Aorta (tissue), 5 donors: Measurements from ENCODE around the gene LSAMP. TPM values are rescaled to one million over a fixed set of nuclear protein-coding genes. Genes with fewer than 3 reads are reported as not detected.

ENCODE experiments used
- ATAC-seq: fragments of 200-7000 bp; cut with Tn5 transposase; one replicate; pipeline ENCODE4 v1.9.1; 2022; ENCODE audit warnings: moderate library complexity; ENCODE audit not compliant: low FRiP score
- DNase-seq, 2 donors: peaks; one replicate each; pipeline ENCODE4 v3.0.0-alpha.2; 2020
- H3K27ac ChIP-seq, 2 donors: one replicate each; pipeline ENCODE4 v1.5.1; 2013; ENCODE audit warnings: low read length in 2 of 2, mild to moderate bottlenecking in 2 of 2, moderate library complexity in 2 of 2, control low read depth in 1 of 2, inconsistent platforms in 1 of 2, low read depth in 1 of 2
- H3K27me3 ChIP-seq, 2 donors: one replicate each; pipeline ENCODE4 v1.6.1; 2013; ENCODE audit warnings: control low read depth in 1 of 2, low read length in 1 of 2, mild to moderate bottlenecking in 1 of 2, moderate library complexity in 1 of 2; ENCODE audit not compliant: insufficient read depth in 2 of 2, control insufficient read depth in 1 of 2
- H3K36me3 ChIP-seq, 2 donors: one replicate each; pipeline ENCODE4 v1.6.1; 2013; ENCODE audit warnings: control low read depth in 1 of 2, low read length in 1 of 2, mild to moderate bottlenecking in 1 of 2; ENCODE audit not compliant: insufficient read depth in 2 of 2, control insufficient read depth in 1 of 2
- H3K4me1 ChIP-seq, 2 donors: one replicate each; pipeline ENCODE4 v1.6.1; 2013; ENCODE audit warnings: low read length in 2 of 2, control low read depth in 1 of 2, mild to moderate bottlenecking in 1 of 2, moderate library complexity in 1 of 2; ENCODE audit not compliant: insufficient read depth in 2 of 2, control insufficient read depth in 1 of 2
- H3K4me3 ChIP-seq, 2 donors: one replicate each; pipeline ENCODE4 v1.5.1; 2013; ENCODE audit warnings: low read length in 2 of 2, control low read depth in 1 of 2, mild to moderate bottlenecking in 1 of 2
- H3K9me3 ChIP-seq: one replicate; pipeline ENCODE4 v1.6.1; 2013; ENCODE audit warnings: mild to moderate bottlenecking, low read length; ENCODE audit not compliant: control insufficient read depth
- WGBS, 2 donors: extraction: QIAGEN DNeasy Blood & Tissue Kit; methylation state at CpG; one replicate each; pipeline ENCODE4 v1.1.7; 2013; 5-methylcytosine and 5-hydroxymethylcytosine counted together
- intact Hi-C, 2 donors: fragments of 100-400 bp; cut with DNase I; formaldehyde crosslinking; loops; one replicate each; pipeline versions ENCODE4 v1.14.2 to v1.15.0; 2022
- polyA plus RNA-seq, 2 donors: library from polyadenylated mRNA; stranded (reverse); fragments of 200-250 nt; gene quantifications; one replicate each; pipeline ENCODE4 v1.2.3, GENCODE V29; 2013
- total RNA-seq, 2 donors: library from RNA; stranded (reverse); fragmentation: NEBNext Ultra II Directional; extraction: Animal tissue kit (Norgen Biotek cat#: 25700); gene quantifications; one replicate each; pipeline ENCODE4 v1.2.1, GENCODE V29; 2021
- donor health status: healthy with polysubstance abuse.
- donor health status: Bipolar disorder and iron deficiency.
- donor health status: DM: no; HTN: no; CAD: no.
- donor health status: DM: no; HTN: no; CAD: no.
- donor health status: DM: yes; HTN: yes; CAD: no.

LSAMP gene
- total and polyA plus RNA-seq, 4 donors: 0.38 to 7.8 (median 0.88) TPM; not detected in 1

DNA sequence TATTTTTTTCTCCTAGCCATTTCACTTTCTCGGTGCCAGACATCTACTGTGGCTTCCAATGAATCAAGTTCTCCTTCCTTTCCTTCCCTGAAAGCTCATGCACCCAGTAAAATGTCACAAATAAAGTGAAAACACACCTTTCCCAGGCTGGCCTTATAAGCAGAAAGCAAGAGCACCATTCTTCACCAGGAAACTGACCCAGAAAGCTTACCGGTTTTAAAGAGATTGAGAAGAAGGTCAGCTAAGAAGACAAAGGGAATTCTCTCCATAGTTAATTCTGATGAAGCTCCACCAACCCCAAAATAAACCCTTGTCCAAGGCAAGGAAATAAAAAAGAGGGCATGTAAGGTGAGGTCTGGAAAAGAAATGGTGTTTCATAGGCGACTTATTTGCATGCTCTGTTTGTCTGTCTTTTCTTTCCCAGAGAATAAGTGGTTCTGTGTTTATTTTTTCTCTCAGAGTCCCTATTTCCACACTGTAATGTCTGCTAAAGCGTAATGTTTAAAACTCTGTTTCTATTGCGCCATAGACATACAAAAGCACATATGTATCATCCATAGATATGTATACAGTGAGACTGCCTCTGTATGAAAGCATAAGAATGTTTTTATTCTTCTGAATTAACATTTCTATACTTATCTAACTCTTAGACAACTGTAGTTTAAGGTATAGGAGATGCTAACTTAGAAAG, 2.8 kb downstream of the LSAMP start:
- no peak overlapping the region for H3K4me3 ChIP-seq

DNA sequence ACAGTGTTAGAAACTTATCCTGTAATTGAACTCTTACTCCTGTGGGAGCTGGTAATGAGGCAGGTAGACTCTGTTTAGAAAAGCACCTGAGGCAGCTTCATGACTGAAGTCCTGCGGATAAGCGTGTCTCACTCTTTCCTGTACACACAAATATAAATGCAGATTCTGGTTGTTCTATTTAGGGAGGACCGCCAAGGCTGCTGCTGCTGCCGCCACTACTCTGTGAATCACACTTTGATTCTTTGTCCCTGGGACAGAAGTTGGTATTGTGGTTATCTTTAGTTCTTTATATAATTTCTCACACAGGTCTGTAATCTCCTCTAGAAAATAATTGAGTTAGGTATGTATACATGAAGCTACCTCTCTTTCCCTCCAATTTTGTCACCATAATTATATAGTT, 3.6 kb downstream of the LSAMP start:
- no peaks in the 10 kb centered on the region for H3K4me1 ChIP-seq

More for the DNA sequence above, 2.8 kb downstream of the LSAMP start:
- H3K27ac ChIP-seq: no peak overlapping the region
- no peaks in the 10 kb centered on the region for H3K36me3 ChIP-seq
- 71 to 77% methylated on average over 5 of the region's 5 CpGs for WGBS, 2 donors
- H3K4me1 ChIP-seq: no peaks in the 10 kb centered on the region
- H3K9me3 ChIP-seq: no peaks in the 10 kb centered on the region
- ATAC-seq: no peak
- DNase-seq: no peak
- no peaks in the 10 kb centered on the region for H3K27me3 ChIP-seq
- intact Hi-C loops: no loop called here

DNA sequence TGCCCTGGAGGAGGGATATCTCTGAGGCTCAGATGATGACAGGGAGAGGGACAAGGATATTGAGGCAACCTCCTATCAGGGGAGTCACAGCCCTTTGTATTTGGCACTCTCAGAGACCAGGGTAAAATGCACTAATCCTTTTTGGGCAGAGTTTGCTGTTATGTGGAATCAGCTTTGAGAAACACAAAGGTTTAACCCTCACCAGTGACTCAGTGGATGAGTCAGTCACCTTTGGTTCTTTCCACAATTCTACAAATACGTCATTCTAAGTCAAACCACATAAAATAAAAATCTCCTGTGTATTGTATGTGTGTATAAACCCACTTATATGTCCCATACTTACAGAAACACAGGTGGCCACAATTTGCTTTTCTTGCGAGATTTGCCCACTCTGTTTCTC, 5.1 kb downstream of the LSAMP start:
- intact Hi-C loops: no loop called here
- no peak for ATAC-seq
- no peaks in the 10 kb centered on the region for H3K27me3 ChIP-seq

More for the DNA sequence above, 3.6 kb downstream of the LSAMP start:
- no peaks in the 10 kb centered on the region for H3K36me3 ChIP-seq
- H3K9me3 ChIP-seq: no peaks in the 10 kb centered on the region
- 94 to 96% methylated on average over 4 of the region's 4 CpGs for whole genome bisulfite sequencing, 2 donors
- H3K27me3 ChIP-seq: no peaks in the 10 kb centered on the region
- no peak for DNase-seq
- no peak overlapping the region for H3K27ac ChIP-seq
- intact Hi-C loops: no loop called here
- no peak overlapping the region for H3K4me3 ChIP-seq
- ATAC-seq: no peak

DNA sequence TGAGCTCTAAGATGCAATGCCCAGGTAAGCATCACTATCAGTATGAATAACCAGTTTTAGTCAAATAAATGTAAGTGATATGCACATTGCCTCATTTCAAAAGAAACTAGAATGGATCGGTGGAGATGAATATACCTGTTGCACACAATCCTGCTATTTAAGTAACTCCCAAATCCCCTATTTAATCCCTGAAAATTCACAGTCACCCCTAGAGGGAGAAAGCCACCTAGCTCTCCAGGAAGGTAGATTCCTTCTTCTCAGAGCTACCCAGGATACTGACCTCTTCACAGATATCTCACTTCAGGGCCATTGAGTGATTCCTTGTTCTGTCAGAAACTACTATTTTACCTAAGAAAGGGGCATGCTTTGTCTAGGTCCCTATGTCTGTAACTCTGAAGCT, 11.7 kb downstream of the LSAMP start:
- 92 to 94% methylated on average over 1 of the region's 1 CpG for WGBS, 2 donors
- Histone ChIP-seq H3K36me3 (no peaks in the 10 kb centered on the region), H3K27ac (no peak overlapping the region), H3K4me3 (no peak overlapping the region), H3K9me3 (no peaks in the 10 kb centered on the region), H3K4me1 (no peaks in the 10 kb centered on the region), H3K27me3 (no peaks in the 10 kb centered on the region)
- DNase-seq: no peak
- ATAC-seq: no peak
- intact Hi-C loops: no loop called here

More for the DNA sequence above, 5.1 kb downstream of the LSAMP start:
- H3K4me3 ChIP-seq: no peak overlapping the region
- H3K9me3 ChIP-seq: no peaks in the 10 kb centered on the region
- H3K4me1 ChIP-seq: no peaks in the 10 kb centered on the region
- no peak for DNase-seq
- H3K36me3 ChIP-seq: no peaks in the 10 kb centered on the region
- H3K27ac ChIP-seq: no peak overlapping the region
- 88 to 92% methylated on average over 2 of the region's 2 CpGs for WGBS, 2 donors

DNA sequence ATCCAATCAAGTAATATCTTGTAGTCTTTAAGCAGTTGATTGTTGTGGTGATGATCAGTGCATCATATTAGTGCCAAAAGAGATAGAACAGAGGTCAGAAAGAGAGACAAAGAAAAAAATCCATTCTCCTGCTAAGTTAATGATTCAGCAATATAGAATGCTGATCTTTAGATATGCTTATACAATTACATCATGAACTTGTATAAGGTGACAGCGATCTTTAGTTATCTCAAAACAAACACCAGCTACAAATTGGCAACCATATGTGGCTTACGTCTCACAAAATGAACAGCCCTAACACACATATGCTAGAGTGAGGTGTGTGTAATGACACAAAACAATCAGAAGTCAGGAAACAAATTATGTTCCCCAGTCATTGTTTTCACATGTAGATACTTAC, 12.5 kb downstream of the LSAMP start:
- ATAC-seq (no peak), DNase-seq (no peak)
- intact Hi-C loops: no loop called here
- Histone ChIP-seq H3K9me3 (no peaks in the 10 kb centered on the region), H3K36me3 (no peaks in the 10 kb centered on the region), H3K27me3 (no peaks in the 10 kb centered on the region), H3K4me3 (no peak overlapping the region), H3K27ac (no peak overlapping the region), H3K4me1 (no peaks in the 10 kb centered on the region)
- WGBS, 2 donors: 34 to 35% methylated on average over 2 of the region's 2 CpGs

DNA sequence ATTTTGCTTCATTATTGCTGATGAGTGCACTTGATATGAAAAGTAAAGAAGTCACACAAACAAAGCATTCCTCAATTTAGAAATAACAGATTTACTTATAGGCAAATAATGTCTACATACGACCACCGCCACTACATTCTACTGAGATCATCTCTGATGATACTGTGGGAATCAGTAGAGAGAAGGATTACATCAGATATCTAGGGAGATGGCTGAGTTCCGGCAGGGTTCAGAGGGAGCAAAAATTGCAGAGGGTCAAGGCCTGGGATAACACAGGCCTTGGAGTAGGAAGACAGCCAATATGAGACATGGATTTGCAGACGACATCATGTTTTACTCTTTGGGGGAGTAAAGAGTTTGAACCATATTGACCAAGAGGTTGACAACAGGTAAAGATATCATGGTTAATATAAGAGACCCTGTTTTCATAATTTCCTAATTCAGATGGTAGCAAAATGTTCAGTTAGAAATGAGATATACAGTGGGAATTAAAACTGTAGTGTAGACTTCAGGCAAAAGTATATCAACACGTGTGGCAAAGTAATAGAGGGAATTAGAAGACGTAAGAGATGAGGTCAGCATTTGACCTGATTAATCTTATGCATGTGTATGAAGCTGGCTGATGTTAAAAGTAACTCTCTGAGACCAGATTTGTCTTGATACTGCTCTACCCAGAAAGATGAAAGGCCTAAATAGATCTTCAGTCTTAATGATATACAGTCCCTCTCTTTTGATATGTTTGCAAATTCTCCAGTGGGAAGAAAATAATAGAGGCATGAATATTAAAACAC, 15.6 kb downstream of the LSAMP start:
- ATAC-seq (no peak), DNase-seq (no peak)
- H3K27me3 ChIP-seq: no peaks in the 10 kb centered on the region
- WGBS, 2 donors: 90 to 94% methylated on average over 6 of the region's 6 CpGs
- H3K27ac ChIP-seq: no peak overlapping the region
- no peaks in the 10 kb centered on the region for H3K36me3 ChIP-seq
- no peaks in the 10 kb centered on the region for H3K9me3 ChIP-seq
- H3K4me1 ChIP-seq: no peaks in the 10 kb centered on the region
- no peak overlapping the region for H3K4me3 ChIP-seq
- intact Hi-C loops: no loop called here

DNA sequence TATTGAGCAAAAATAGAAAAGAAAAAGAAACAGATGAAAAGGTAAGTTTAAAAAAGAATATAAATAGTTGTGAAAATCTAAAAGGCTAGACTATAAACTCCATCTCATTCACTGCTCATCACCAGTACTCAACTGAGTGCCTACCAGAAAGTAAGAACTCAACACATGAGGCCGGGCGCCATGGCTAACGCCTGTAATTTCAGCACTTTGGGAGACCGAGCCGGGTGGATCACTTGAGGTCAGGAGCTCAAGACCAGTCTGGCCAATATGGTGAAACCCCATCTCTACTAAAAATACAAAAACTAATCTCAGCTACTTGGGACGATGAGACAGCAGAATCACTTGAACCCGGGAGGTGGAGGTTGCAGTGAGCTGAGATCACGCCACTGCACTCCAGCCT, 19.3 kb downstream of the LSAMP start:
- DNase-seq: no peak
- 94 to 95% methylated on average over 8 of the region's 8 CpGs for WGBS, 2 donors
- Histone ChIP-seq H3K9me3 (no peaks in the 10 kb centered on the region), H3K27me3 (no peaks in the 10 kb centered on the region), H3K4me1 (peaks cover 0 to 3% of the 10 kb centered on the region in 2 donors), H3K36me3 (no peaks in the 10 kb centered on the region), H3K27ac (no peak overlapping the region), H3K4me3 (no peak overlapping the region)
- ATAC-seq: no peak
- intact Hi-C loops: no loop called here

DNA sequence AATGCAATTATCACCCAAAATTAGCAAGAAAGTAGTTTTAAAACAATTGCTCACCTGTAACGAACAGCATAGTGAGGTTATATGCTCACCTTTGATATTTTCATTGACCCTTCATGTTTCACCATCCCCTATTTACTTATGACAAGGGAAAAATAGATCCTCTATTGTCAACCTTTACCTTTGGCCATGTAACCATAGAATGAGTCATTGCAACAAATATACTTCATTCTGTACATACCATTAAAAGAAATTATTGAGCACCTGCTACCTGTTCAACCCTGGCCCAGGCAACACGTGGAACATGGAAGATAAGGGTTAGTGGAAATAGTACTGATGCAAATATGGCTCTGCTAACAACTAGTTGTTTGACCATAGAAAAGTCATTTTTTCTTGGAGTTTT, 20.2 kb downstream of the LSAMP start:
- 90 to 93% methylated on average over 2 of the region's 2 CpGs for WGBS, 2 donors
- Histone ChIP-seq H3K27me3 (no peaks in the 10 kb centered on the region), H3K27ac (no peak overlapping the region), H3K9me3 (no peaks in the 10 kb centered on the region), H3K4me1 (peaks cover 0 to 3% of the 10 kb centered on the region in 2 donors), H3K36me3 (no peaks in the 10 kb centered on the region), H3K4me3 (no peak overlapping the region)
- no peak for DNase-seq
- intact Hi-C loops: no loop called here
- no peak for ATAC-seq

DNA sequence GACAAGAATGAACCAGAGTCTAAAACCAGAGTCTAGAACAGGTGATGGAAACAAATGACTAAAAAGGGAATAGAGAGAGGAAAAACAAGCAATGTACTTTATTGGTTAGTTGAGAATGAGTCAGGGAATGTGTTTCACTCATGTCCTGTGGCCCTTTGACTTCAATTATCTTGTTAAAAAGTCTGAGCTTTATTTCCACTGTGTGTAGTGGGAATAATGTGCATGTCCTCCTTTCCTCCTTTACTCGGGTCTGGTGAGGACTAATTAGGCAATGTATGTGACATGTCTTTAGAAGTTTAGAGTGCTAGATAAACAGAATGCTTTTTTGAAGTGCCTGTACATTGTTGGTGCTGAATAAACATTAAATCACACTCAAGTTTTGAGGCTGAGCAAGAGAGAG, 21.3 kb downstream of the LSAMP start:
- H3K9me3 ChIP-seq: no peaks in the 10 kb centered on the region
- intact Hi-C loops: no loop called here
- no peaks in the 10 kb centered on the region for H3K36me3 ChIP-seq
- DNase-seq (no peak), ATAC-seq (no peak)
- no peak overlapping the region for H3K4me3 ChIP-seq
- H3K27me3 ChIP-seq: no peaks in the 10 kb centered on the region
- peaks cover 0 to 3% of the 10 kb centered on the region in 2 donors for H3K4me1 ChIP-seq
- H3K27ac ChIP-seq: no peak overlapping the region
- WGBS, 2 donors: 16 to 17% methylated on average over 1 of the region's 1 CpG
